Smooth muscle cell (in vitro differentiated cells): ENCODE data around the gene NLGN1. TPM values are rescaled to one million over a fixed set of nuclear protein-coding genes. Genes with fewer than 3 reads are reported as not detected.
"Not testable (repeated sequence)": the region's sequence is repeated elsewhere in the genome, so short reads cannot be mapped to it uniquely, and the experiment has no call there.

Experiments used
- DNase-seq: peaks from one replicate; lab custom pipeline; 2025; ENCODE audit not compliant: unreplicated experiment; lab: John Stamatoyannopoulos, UW
- H2AFZ ChIP-seq: fragments of 200-600 bp; sonication (generic); 2 replicates; pipeline ENCODE4 v1.6.0; 2016; ENCODE audit warnings: antibody characterized with exemption, low read depth, mild to moderate bottlenecking
- H3F3A ChIP-seq: fragments of 200-600 bp; sonication (generic); 2 replicates; pipeline ENCODE4 v1.6.0; 2017; ENCODE audit warnings: antibody characterized with exemption, low read depth
- H3K27ac ChIP-seq: fragments of 200-600 bp; sonication (generic); 2 replicates; pipeline ENCODE4 v1.5.1; 2016; ENCODE audit warnings: low read depth, mild to moderate bottlenecking
- H3K27me3 ChIP-seq: fragments of 200-600 bp; sonication (generic); 2 replicates; pipeline ENCODE4 v1.6.1; 2016; ENCODE audit warnings: low read depth, mild to moderate bottlenecking
- H3K36me3 ChIP-seq: fragments of 200-600 bp; sonication (generic); 2 replicates; pipeline ENCODE4 v1.5.1; 2016; ENCODE audit warnings: low read depth
- H3K4me1 ChIP-seq: fragments of 200-600 bp; sonication (generic); 2 replicates; pipeline ENCODE4 v1.5.1; 2016; ENCODE audit warnings: low read depth
- H3K4me2 ChIP-seq: fragments of 200-600 bp; sonication (generic); 2 replicates; pipeline ENCODE4 v1.6.0; 2016; ENCODE audit warnings: mild to moderate bottlenecking
- H3K4me3 ChIP-seq: fragments of 200-600 bp; sonication (generic); 2 replicates; pipeline ENCODE4 v1.5.1; 2016; ENCODE audit warnings: mild to moderate bottlenecking
- H3K79me2 ChIP-seq: fragments of 200-600 bp; sonication (generic); 2 replicates; pipeline ENCODE4 v1.6.0; 2016; ENCODE audit warnings: low read depth, mild to moderate bottlenecking
- H3K9ac ChIP-seq: fragments of 200-600 bp; sonication (generic); 2 replicates; pipeline ENCODE4 v1.6.0; 2016; ENCODE audit warnings: low read depth
- H3K9me3 ChIP-seq: fragments of 200-600 bp; sonication (generic); replicated peaks from 2 replicates; pipeline ENCODE4 v1.5.1; 2016; ENCODE audit warnings: low read depth
- H4K20me1 ChIP-seq: fragments of 200-600 bp; sonication (generic); 2 replicates; pipeline ENCODE4 v1.6.0; 2016; ENCODE audit warnings: low read depth
- WGBS: methylation state at CpG from one replicate; pipeline ENCODE4 v1.1.7; 2016; ENCODE audit warnings: low lambda C conversion rate; 5-methylcytosine and 5-hydroxymethylcytosine counted together
- polyA plus RNA-seq: library from polyadenylated mRNA; unstranded; fragments of >200 nt; fragmentation: Nextera tagmentation; extraction: Ambion mirVana; gene quantifications from 2 replicates; pipeline ENCODE4 v1.2.1, GENCODE V29; 2016
- total RNA-seq: library from RNA; depleted of rRNA; stranded (reverse); fragments of >200 nt; gene quantifications from 2 replicates; pipeline ENCODE4 v1.2.3, GENCODE V29; 2014
- TF ChIP-seq, protein P1 (sequence below): fragments of 200-600 bp; sonication (generic); IDR thresholded peaks from 2 replicates; pipeline ENCODE4 v1.5.1; 2017; ENCODE audit warnings: borderline replicate concordance, mild to moderate bottlenecking, antibody characterized with exemption; ENCODE audit not compliant: insufficient read depth, poor library complexity, severe bottlenecking

The NLGN1 gene
- total and polyA plus RNA-seq, 2 experiments from 2014 or later: 0.04 TPM; not detected in 1

DNA sequence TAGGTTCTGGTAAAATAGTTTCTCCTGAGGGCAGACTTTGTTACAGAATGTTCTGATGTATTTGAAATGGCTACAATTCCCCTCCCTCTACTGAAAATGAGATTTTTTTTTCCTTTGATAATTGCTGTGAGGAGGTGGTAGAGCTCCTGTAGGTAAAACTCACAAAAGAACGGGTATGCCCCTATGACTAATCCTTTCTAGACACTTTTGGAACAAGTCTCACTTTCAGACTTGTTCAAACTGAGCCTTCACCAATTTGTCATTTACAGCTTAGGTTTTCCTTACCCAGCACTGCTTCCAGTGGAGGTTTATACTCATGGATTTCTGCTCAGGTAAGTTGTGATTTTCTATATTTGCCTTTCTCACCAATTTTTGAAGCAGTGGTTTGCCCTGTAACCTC is 115.6 kb downstream of the NLGN1 start:
- DNase-seq: no peak
- Histone ChIP-seq H3K36me3 (no peaks in the 10 kb centered on the region), H3K27ac (no peak overlapping the region), H3K4me3 (no peak overlapping the region), H3K4me2 (no peak overlapping the region), H3K27me3 (no peaks in the 10 kb centered on the region), H3K9me3 (no peaks in the 10 kb centered on the region), H3K79me2 (no peaks in the 10 kb centered on the region), H3K9ac (no peak overlapping the region), H3F3A (no peaks in the 10 kb centered on the region), H4K20me1 (no peaks in the 10 kb centered on the region), H3K4me1 (no peaks in the 10 kb centered on the region), H2AFZ (no peak overlapping the region)
- 74% methylated on average over 1 of the region's 1 CpG for WGBS
- TF ChIP-seq, protein P1, sequence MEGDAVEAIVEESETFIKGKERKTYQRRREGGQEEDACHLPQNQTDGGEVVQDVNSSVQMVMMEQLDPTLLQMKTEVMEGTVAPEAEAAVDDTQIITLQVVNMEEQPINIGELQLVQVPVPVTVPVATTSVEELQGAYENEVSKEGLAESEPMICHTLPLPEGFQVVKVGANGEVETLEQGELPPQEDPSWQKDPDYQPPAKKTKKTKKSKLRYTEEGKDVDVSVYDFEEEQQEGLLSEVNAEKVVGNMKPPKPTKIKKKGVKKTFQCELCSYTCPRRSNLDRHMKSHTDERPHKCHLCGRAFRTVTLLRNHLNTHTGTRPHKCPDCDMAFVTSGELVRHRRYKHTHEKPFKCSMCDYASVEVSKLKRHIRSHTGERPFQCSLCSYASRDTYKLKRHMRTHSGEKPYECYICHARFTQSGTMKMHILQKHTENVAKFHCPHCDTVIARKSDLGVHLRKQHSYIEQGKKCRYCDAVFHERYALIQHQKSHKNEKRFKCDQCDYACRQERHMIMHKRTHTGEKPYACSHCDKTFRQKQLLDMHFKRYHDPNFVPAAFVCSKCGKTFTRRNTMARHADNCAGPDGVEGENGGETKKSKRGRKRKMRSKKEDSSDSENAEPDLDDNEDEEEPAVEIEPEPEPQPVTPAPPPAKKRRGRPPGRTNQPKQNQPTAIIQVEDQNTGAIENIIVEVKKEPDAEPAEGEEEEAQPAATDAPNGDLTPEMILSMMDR: no peak

DNA sequence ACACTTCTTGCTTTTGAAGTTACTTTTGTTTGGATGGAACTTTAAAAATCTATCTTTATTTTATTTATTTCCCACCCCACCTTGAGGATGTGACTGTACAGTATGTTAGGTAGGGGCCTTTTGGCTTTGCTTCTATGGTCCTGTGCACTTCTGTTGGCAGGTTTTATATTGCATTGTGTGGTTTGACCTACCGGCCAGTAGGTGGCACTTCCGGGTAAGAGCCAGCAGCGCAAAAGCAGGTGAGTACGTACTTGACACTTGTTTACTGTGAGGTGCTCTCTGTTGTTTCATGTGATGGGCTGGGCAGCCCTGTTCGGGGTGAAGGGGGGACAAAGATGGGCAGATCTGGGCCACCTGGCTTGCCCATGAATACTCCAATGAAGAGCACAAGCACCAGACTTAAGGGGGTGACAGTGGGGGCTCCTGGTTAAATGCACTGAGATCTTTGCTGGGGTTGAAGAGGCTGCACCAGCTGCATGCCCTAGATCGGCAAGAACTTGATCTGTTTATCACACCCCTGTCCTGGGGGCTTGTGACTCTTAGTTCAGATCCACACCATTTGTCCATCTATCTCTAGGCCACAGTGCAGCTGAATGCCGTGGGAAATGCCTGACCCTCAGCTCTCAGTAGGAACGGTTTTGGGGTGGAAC is 131.6 kb downstream of the NLGN1 start:
- WGBS: 41% methylated on average over 8 of the region's 8 CpGs
- Histone ChIP-seq H3K27me3 (no peaks in the 10 kb centered on the region), H3K79me2 (no peaks in the 10 kb centered on the region), H3K4me2 (no peak overlapping the region), H3F3A (no peaks in the 10 kb centered on the region), H3K9ac (no peak overlapping the region), H3K4me1 (no peaks in the 10 kb centered on the region), H4K20me1 (no peaks in the 10 kb centered on the region), H2AFZ (no peak overlapping the region), H3K4me3 (no peak overlapping the region), H3K9me3 (no peaks in the 10 kb centered on the region), H3K36me3 (no peaks in the 10 kb centered on the region), H3K27ac (no peak overlapping the region)
- DNase-seq: no peak
- TF ChIP-seq, protein P1: peak; percentile 40

DNA sequence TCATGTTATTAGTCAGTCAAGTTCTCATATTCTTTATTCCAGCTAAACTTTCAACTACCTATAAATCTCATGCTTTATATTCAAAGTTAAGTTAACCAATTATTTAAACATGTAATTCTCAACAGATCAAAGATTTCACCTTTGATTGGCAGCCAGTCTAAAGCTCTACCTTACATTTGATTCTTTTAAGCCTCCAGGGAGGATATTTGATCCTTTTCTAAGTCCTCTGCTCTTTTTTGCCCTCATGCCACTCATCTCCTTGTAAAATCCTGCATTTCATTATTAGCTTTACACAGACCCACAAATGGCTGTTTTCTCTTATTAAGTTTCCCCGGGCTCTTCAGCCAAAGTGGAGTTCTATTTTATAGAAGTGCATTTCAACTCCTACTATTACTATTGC is 134.1 kb downstream of the NLGN1 start:
- no peaks in the 10 kb centered on the region for H3K27me3 ChIP-seq
- no peak overlapping the region for H2AFZ ChIP-seq
- H3K36me3 ChIP-seq: no peaks in the 10 kb centered on the region
- H3K27ac ChIP-seq: no peak overlapping the region
- H3K79me2 ChIP-seq: no peaks in the 10 kb centered on the region
- no peaks in the 10 kb centered on the region for H3K9me3 ChIP-seq
- TF ChIP-seq, protein P1: no peak
- no peak overlapping the region for H3K4me3 ChIP-seq
- H3F3A ChIP-seq: no peaks in the 10 kb centered on the region
- 77% methylated on average over 1 of the region's 1 CpG for WGBS
- H3K9ac ChIP-seq: no peak overlapping the region
- no peak for DNase-seq
- H3K4me2 ChIP-seq: no peak overlapping the region
- no peaks in the 10 kb centered on the region for H4K20me1 ChIP-seq
- H3K4me1 ChIP-seq: no peaks in the 10 kb centered on the region

DNA sequence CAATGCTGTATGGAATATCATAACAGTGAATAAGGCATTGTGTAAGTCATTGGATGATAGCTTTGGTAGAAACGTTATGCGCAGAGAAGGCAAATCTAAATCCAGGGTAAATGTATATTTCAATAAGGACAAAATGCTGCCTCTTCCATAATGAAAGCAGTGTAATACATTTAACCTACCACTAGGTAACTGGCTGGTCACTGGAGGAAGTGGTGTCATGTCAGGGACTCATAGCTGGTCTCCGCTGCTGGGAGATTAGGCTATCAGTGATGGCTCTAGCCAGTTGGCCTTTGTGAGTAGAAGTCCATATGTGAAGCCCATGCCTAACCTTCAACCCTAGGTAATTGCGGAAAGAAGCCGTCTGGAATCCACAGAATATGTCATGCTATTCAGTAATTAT is 140.9 kb downstream of the NLGN1 start:
- TF ChIP-seq, protein P1: no peak
- no peaks in the 10 kb centered on the region for H3F3A ChIP-seq
- H3K4me2 ChIP-seq: no peak overlapping the region
- H3K4me3 ChIP-seq: no peak overlapping the region
- no peak overlapping the region for H2AFZ ChIP-seq
- no peak overlapping the region for H3K9ac ChIP-seq
- no peaks in the 10 kb centered on the region for H3K4me1 ChIP-seq
- DNase-seq: no peak
- H3K36me3 ChIP-seq: no peaks in the 10 kb centered on the region
- H4K20me1 ChIP-seq: no peaks in the 10 kb centered on the region
- 91% methylated on average over 5 of the region's 5 CpGs for WGBS
- H3K27ac ChIP-seq: no peak overlapping the region
- no peaks in the 10 kb centered on the region for H3K27me3 ChIP-seq
- H3K9me3 ChIP-seq: no peaks in the 10 kb centered on the region
- no peaks in the 10 kb centered on the region for H3K79me2 ChIP-seq

DNA sequence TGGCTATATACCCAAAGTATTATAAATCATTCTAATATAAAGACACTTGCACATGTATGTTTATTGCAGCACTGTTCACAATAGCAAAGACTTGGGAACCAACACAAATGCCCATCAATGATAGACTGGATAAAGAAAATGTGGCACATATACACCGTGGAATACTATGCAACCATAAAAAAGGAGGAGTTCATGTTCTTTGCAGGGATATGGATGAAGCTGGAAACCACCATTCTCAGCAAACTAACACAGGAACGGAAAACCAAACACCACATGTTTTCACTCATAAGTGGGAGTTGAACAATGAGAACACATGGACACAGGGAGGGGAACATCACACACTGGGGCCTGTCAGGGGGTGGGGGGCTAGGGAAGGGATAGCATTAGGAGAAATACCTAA is 148.0 kb downstream of the NLGN1 start:
- not testable (repeated sequence) for H3K4me2 ChIP-seq, H3K4me1 ChIP-seq, H4K20me1 ChIP-seq, H3K36me3 ChIP-seq, H3K79me2 ChIP-seq, DNase-seq, H3K4me3 ChIP-seq, H3K9ac ChIP-seq, H3K27me3 ChIP-seq, H3K27ac ChIP-seq, H3F3A ChIP-seq, H3K9me3 ChIP-seq, H2AFZ ChIP-seq
- WGBS: 96% methylated on average over 2 of the region's 2 CpGs
